ENCODE data around the gene SDC3. TPM values are rescaled to one million over a fixed set of nuclear protein-coding genes. Genes with fewer than 3 reads are reported as not detected.
A peak's percentile ranks its signal among the peaks of the same experiment; 100 is the strongest.

SDC3 gene
- total RNA-seq, 1 donor from 2014 or later = 113 TPM

DNA sequence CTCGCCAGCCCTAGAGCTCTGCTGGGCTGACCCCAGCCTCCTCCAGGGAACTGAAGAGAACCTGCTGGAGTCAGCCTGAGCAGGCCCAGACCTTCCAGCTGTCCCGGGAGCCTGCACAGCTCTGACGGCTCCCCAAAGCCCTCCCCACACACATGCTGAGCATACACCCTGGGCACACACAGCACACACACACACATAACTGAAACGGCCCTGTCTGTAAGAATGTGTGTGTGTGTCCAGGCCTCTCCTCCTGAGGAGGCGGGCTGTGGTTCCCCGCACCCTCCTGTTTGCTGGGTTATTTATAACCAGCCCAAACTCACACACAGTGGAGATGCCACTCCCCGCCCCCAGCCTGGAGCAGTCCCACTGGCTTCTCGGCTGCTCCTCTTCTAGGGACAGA, 20.2 kb downstream of the SDC3 start:
- no peaks in the 10 kb centered on the region for H3K27me3 ChIP-seq (ENCODE audit: insufficient read depth, low read length)
- H4K20me1 ChIP-seq (ENCODE audit: insufficient read depth, low read length) = peaks cover 80% of the 10 kb centered on the region
- peak overlapping the region; percentile 23 for H3K27ac ChIP-seq (ENCODE audit: low read depth, low read length)
- peak overlapping the region; percentile 98 for H3K27ac Mint-ChIP-seq (ENCODE audit: unreplicated experiment)
- H3K36me3 Mint-ChIP-seq (ENCODE audit: low read depth, unreplicated experiment) = peaks cover 4% of the 10 kb centered on the region
- H3K9ac ChIP-seq (ENCODE audit: low read length) = peak overlapping the region; percentile 57
- H3K4me1 Mint-ChIP-seq (ENCODE audit: low read depth, unreplicated experiment) = peaks cover 49% of the 10 kb centered on the region
- H2AFZ ChIP-seq (ENCODE audit: low read depth, low read length) = no peak overlapping the region
- no peaks in the 10 kb centered on the region for H3K9me3 ChIP-seq (ENCODE audit: insufficient read depth, low read depth, low read length)
- H3K4me1 ChIP-seq (ENCODE audit: insufficient read depth, low read length) = peaks cover 40% of the 10 kb centered on the region
- H3K4me2 ChIP-seq (ENCODE audit: low read length) = peak overlapping the region; percentile 57
- no peak overlapping the region for H3K4me3 ChIP-seq (ENCODE audit: insufficient read depth, low read depth, low read length)
- no peaks in the 10 kb centered on the region for H3K27me3 Mint-ChIP-seq (ENCODE audit: low read depth, unreplicated experiment)
- peak overlapping the region; percentile 54 for H3K4me3 Mint-ChIP-seq (ENCODE audit: unreplicated experiment)
- peaks cover 63% of the 10 kb centered on the region for H3K79me2 ChIP-seq (ENCODE audit: insufficient read depth, low read length)
- TF ChIP-seq, protein P1, sequence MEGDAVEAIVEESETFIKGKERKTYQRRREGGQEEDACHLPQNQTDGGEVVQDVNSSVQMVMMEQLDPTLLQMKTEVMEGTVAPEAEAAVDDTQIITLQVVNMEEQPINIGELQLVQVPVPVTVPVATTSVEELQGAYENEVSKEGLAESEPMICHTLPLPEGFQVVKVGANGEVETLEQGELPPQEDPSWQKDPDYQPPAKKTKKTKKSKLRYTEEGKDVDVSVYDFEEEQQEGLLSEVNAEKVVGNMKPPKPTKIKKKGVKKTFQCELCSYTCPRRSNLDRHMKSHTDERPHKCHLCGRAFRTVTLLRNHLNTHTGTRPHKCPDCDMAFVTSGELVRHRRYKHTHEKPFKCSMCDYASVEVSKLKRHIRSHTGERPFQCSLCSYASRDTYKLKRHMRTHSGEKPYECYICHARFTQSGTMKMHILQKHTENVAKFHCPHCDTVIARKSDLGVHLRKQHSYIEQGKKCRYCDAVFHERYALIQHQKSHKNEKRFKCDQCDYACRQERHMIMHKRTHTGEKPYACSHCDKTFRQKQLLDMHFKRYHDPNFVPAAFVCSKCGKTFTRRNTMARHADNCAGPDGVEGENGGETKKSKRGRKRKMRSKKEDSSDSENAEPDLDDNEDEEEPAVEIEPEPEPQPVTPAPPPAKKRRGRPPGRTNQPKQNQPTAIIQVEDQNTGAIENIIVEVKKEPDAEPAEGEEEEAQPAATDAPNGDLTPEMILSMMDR (IDR thresholded peaks at IDR 0.05; ENCODE audit: insufficient read depth, low read depth, low read length) = no peak
- TF ChIP-seq EZH2 (IDR thresholded peaks at IDR 0.05; ENCODE audit: insufficient read depth, low read length) = no peak
- no peak for FAIRE-seq
- H3K36me3 ChIP-seq (ENCODE audit: insufficient read depth, low read length) = no peaks in the 10 kb centered on the region
- DNase-seq (ENCODE audit: low read depth) = peak; percentile 98
- H3K9me3 Mint-ChIP-seq (ENCODE audit: unreplicated experiment) = no peaks in the 10 kb centered on the region

DNA sequence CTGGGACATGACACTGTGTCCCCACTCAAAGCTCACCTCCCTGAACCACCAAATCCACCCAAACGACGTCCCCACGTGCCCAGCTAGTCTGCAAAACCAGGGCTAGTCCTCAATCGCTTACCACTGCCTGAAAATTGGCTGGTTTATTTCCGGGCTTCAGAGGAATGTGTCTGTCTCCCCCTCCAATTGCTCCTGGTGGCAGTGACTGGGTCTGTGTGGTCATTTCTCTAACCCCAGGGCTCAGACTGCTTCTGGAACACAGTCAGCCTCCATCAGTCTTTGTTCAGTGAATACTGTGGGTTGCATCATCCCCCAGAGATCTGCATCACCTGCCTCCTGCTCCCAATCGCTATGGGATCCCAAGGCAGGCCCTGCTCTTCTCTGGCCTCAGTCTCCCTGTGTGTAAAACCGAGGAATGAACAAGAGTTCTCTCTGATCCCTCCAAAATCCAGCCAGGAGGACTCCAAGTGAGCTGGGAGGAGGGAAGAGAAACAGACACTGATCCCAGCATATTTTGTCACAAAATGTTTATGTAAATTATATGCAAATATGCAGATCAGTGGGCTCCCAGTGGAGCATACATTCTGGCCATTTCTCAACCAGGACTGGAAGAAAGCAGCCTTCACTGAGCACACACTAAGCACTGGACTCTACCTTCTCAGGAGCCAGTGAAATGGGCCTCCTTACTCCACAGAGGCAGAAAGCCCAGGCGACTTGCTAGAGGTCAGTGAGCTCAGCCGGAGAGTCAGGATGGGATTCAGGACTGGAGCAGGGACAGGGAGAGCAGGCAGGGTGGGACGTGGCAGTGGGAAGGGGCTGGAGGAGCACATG, 20.9 kb downstream of the SDC3 start:
- Mint-ChIP-seq H3K36me3 (ENCODE audit: low read depth, unreplicated experiment) (peaks cover 4% of the 10 kb centered on the region), H3K4me3 (ENCODE audit: unreplicated experiment) (peak overlapping the region; percentile 50), H3K9me3 (ENCODE audit: unreplicated experiment) (no peaks in the 10 kb centered on the region), H3K27me3 (ENCODE audit: low read depth, unreplicated experiment) (no peaks in the 10 kb centered on the region), H3K27ac (ENCODE audit: unreplicated experiment) (peak overlapping the region; percentile 98), H3K4me1 (ENCODE audit: low read depth, unreplicated experiment) (peaks cover 45% of the 10 kb centered on the region)
- H3K79me2 ChIP-seq (ENCODE audit: insufficient read depth, low read length) = peaks cover 65% of the 10 kb centered on the region
- peak overlapping the region; percentile 57 for H3K4me2 ChIP-seq (ENCODE audit: low read length)
- H3K9me3 ChIP-seq (ENCODE audit: insufficient read depth, low read depth, low read length) = no peaks in the 10 kb centered on the region
- no peak overlapping the region for H3K4me3 ChIP-seq (ENCODE audit: insufficient read depth, low read depth, low read length)
- FAIRE-seq (peak; percentile 37), DNase-seq (ENCODE audit: low read depth) (peak; percentile 84)
- peak overlapping the region; percentile 28 for H2AFZ ChIP-seq (ENCODE audit: low read depth, low read length)
- peaks cover 83% of the 10 kb centered on the region for H4K20me1 ChIP-seq (ENCODE audit: insufficient read depth, low read length)
- TF ChIP-seq EZH2 (IDR thresholded peaks at IDR 0.05; ENCODE audit: insufficient read depth, low read length) = no peak
- TF ChIP-seq, protein P1 (IDR thresholded peaks at IDR 0.05; ENCODE audit: insufficient read depth, low read depth, low read length) = no peak
- peaks cover 40% of the 10 kb centered on the region for H3K4me1 ChIP-seq (ENCODE audit: insufficient read depth, low read length)
- H3K27ac ChIP-seq (ENCODE audit: low read depth, low read length) = peak overlapping the region; percentile 17
- no peaks in the 10 kb centered on the region for H3K36me3 ChIP-seq (ENCODE audit: insufficient read depth, low read length)
- no peaks in the 10 kb centered on the region for H3K27me3 ChIP-seq (ENCODE audit: insufficient read depth, low read length)
- peak overlapping the region; percentile 57 for H3K9ac ChIP-seq (ENCODE audit: low read length)

Measured in astrocyte (in vitro differentiated cells and primary cell).